ENCODE data around the gene ZBTB45.

DNA sequence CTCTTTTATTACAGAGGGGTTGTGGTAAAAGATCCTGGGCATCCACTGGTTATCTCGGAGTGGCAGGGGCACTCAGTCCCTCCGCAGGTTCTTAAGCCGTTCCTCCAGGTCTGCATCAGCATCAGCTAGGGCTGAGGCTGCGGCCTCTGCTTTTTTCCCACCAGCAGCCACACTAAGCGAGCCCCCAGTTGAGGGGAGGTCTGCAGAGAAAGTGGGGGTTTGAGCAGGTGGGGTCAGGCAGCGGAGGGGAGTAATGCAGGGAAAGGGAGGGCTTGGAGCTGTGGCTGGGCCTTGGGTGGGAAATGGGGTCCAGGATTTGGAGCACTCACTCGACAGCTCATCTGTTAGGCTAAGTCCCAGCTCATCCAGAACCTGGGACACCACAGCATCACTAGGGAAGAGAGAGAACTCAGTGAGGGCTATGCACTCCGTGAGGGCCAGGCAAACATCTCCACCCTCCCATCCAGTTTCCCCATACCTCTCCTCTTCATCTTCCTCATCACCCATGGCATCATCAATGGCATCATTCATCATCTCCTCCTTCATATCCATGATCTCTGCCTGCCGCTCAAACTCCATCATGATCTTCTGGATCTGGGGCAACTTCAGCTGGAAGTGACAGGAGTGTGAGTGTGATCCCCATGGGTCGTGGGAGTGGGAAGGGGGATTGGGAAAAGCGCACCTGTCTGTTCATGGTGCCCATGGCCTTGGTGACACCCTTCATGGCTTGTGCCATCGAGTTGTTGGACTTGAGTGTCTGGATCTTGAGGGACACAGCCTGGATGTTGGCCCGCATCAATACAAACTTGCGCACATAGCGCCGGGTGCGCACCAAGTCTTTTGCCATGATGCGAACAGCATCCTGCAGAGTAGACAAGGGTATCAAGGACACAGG lies 32.2 kb upstream of the ZBTB45 start:
- TF ChIP-seq, protein P1, sequence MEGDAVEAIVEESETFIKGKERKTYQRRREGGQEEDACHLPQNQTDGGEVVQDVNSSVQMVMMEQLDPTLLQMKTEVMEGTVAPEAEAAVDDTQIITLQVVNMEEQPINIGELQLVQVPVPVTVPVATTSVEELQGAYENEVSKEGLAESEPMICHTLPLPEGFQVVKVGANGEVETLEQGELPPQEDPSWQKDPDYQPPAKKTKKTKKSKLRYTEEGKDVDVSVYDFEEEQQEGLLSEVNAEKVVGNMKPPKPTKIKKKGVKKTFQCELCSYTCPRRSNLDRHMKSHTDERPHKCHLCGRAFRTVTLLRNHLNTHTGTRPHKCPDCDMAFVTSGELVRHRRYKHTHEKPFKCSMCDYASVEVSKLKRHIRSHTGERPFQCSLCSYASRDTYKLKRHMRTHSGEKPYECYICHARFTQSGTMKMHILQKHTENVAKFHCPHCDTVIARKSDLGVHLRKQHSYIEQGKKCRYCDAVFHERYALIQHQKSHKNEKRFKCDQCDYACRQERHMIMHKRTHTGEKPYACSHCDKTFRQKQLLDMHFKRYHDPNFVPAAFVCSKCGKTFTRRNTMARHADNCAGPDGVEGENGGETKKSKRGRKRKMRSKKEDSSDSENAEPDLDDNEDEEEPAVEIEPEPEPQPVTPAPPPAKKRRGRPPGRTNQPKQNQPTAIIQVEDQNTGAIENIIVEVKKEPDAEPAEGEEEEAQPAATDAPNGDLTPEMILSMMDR (IDR thresholded peaks at IDR 0.05 in 2 of 3, conservative IDR thresholded peaks at IDR 0.05 in 1 of 3; ENCODE audit: borderline replicate concordance in 1 of 3, insufficient read depth in 1 of 3, low read depth in 2 of 3, low read length in 2 of 3): no peak
- TF ChIP-seq ZNF274 (IDR thresholded peaks at IDR 0.05; ENCODE audit: low read depth, low read length): no peak
- TF ChIP-seq POLR2AphosphoS5 (IDR thresholded peaks at IDR 0.05; ENCODE audit: low read depth, low read length): peak; percentile 41; the same call in 1 of the 2 replicates
- TF ChIP-seq, protein P2, sequence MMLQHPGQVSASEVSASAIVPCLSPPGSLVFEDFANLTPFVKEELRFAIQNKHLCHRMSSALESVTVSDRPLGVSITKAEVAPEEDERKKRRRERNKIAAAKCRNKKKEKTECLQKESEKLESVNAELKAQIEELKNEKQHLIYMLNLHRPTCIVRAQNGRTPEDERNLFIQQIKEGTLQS (IDR thresholded peaks at IDR 0.05): no peak
- no peak for TF ChIP-seq POLR2A (IDR thresholded peaks at IDR 0.05; ENCODE audit: borderline replicate concordance, extremely low read depth, insufficient read depth, insufficient read length)
- no peak for TF ChIP-seq JUND (IDR thresholded peaks at IDR 0.05)
- TF ChIP-seq EZH2 (IDR thresholded peaks at IDR 0.05): no peak
- no peak for TF ChIP-seq ZFX (IDR thresholded peaks at IDR 0.05)
- TF ChIP-seq CEBPB (IDR thresholded peaks at IDR 0.05; ENCODE audit: low read depth): no peak
